Measurements from ENCODE around the gene HOXC12. TPM values are rescaled to one million over a fixed set of nuclear protein-coding genes. Genes with fewer than 3 reads are reported as not detected.
A peak's percentile ranks its signal among the peaks of the same experiment; 100 is the strongest.

Gene HOXC12
- total RNA-seq, 1 donor from 2014 or later, result not detected

DNA sequence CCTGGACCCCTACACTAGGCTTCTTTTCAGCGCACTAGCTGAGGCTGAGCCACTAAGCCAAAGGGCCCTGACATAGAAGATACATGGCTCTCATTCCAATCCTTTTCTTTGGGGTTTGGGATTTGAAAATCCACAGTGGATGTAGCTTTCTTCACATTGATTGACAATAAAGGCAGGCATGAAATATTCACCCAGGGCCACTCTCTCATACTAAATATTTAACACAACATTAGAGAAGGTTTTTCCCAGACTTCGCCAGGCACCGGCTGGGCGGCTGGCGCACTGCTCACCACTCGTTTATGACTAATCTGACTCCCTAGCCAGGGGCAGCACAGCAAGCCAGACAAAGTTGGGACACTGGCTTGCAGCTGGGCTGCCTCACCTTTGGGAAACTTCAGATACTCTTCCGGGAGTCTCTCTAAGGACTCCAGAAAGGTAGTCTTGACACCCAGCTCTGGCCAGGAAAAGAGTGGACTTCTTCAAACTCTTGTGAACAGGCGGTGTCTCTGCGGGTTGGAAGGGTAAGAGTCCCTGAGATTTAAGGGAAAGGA is 17.5 kb downstream of the HOXC12 start:
- FAIRE-seq, result no peak

DNA sequence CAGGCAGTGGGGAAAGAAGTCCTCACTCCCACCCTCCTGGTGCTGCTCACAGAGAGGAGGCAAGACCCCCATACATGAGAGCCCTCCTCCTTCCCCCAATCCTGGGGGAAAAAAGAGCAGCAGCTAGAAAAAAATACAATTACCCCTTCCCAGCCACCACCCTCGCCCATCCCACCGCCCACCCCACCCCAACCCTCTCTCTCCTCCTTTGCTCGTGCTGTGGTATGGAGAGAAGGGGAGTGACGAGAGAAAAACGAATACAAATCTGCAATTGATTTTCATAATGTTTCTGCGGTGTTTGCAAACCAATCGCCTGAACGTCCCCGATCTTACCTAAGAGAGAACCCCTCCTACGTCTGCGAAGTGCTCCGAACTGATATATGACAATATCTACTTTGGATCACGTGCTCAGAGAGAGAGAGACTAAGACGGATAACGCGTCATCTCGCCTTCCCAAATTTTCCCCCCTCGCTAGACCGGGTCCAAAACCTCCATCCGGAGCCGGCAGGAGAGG is 18.1 kb downstream of the HOXC12 start, which contains the start of gene HOXC11:
HOXC11 (plus strand) TSS at position 405 of the 514 bp plus-strand sequence. CDS start 116 bp downstream, outside the sequence.
- H3K27me3 ChIP-seq (ENCODE audit: insufficient read depth, low read length), result peaks cover 96% of the 10 kb centered on the region
- Mint-ChIP-seq H3K36me3 (ENCODE audit: low read depth, unreplicated experiment) (no peaks in the 10 kb centered on the region), H3K27ac (ENCODE audit: unreplicated experiment) (peak within 1 kb of the TSS; percentile 55), H3K27me3 (ENCODE audit: low read depth, unreplicated experiment) (peaks cover 86% of the 10 kb centered on the region), H3K4me3 (ENCODE audit: unreplicated experiment) (no peak within 1 kb of the TSS), H3K4me1 (ENCODE audit: low read depth, unreplicated experiment) (no peaks in the 10 kb centered on the region), H3K9me3 (ENCODE audit: unreplicated experiment) (peaks cover 27% of the 10 kb centered on the region)
- H3K36me3 ChIP-seq (ENCODE audit: insufficient read depth, low read length), result no peaks in the 10 kb centered on the region
- no peak within 1 kb of the TSS for H3K4me3 ChIP-seq (ENCODE audit: insufficient read depth, low read depth, low read length)
- H3K27ac ChIP-seq (ENCODE audit: low read depth, low read length), result no peak within 1 kb of the TSS
- H3K9me3 ChIP-seq (ENCODE audit: insufficient read depth, low read depth, low read length), result peaks cover 5% of the 10 kb centered on the region
- no peak for DNase-seq (ENCODE audit: low read depth)
- H3K9ac ChIP-seq (ENCODE audit: low read length), result no peak within 1 kb of the TSS
- no peak within 1 kb of the TSS for H2AFZ ChIP-seq (ENCODE audit: low read depth, low read length)
- peak; percentile 9 for TF ChIP-seq EZH2 (IDR thresholded peaks at IDR 0.05; ENCODE audit: insufficient read depth, low read length)
- no peak for TF ChIP-seq CTCF (IDR thresholded peaks at IDR 0.05; ENCODE audit: insufficient read depth, low read depth, low read length)
- no peak for FAIRE-seq
- H3K79me2 ChIP-seq (ENCODE audit: insufficient read depth, low read length), result no peaks in the 10 kb centered on the region
- H3K4me1 ChIP-seq (ENCODE audit: insufficient read depth, low read length), result no peaks in the 10 kb centered on the region
- H3K4me2 ChIP-seq (ENCODE audit: low read length), result no peak within 1 kb of the TSS
- no peaks in the 10 kb centered on the region for H4K20me1 ChIP-seq (ENCODE audit: insufficient read depth, low read length)

More for the DNA sequence above, 17.5 kb downstream of the HOXC12 start:
- no peak overlapping the region for H3K4me3 ChIP-seq (ENCODE audit: insufficient read depth, low read depth, low read length)
- Mint-ChIP-seq H3K4me3 (ENCODE audit: unreplicated experiment) (no peak overlapping the region), H3K27me3 (ENCODE audit: low read depth, unreplicated experiment) (peaks cover 86% of the 10 kb centered on the region), H3K9me3 (ENCODE audit: unreplicated experiment) (peaks cover 29% of the 10 kb centered on the region), H3K4me1 (ENCODE audit: low read depth, unreplicated experiment) (no peaks in the 10 kb centered on the region), H3K36me3 (ENCODE audit: low read depth, unreplicated experiment) (no peaks in the 10 kb centered on the region), H3K27ac (ENCODE audit: unreplicated experiment) (no peak overlapping the region)
- H3K27ac ChIP-seq (ENCODE audit: low read depth, low read length), result no peak overlapping the region
- H3K36me3 ChIP-seq (ENCODE audit: insufficient read depth, low read length), result no peaks in the 10 kb centered on the region
- no peak overlapping the region for H3K9ac ChIP-seq (ENCODE audit: low read length)
- no peaks in the 10 kb centered on the region for H3K4me1 ChIP-seq (ENCODE audit: insufficient read depth, low read length)
- H3K79me2 ChIP-seq (ENCODE audit: insufficient read depth, low read length), result no peaks in the 10 kb centered on the region
- H3K27me3 ChIP-seq (ENCODE audit: insufficient read depth, low read length), result peaks cover 96% of the 10 kb centered on the region
- H3K4me2 ChIP-seq (ENCODE audit: low read length), result no peak overlapping the region
- TF ChIP-seq CTCF (IDR thresholded peaks at IDR 0.05; ENCODE audit: insufficient read depth, low read depth, low read length) (no peak), EZH2 (IDR thresholded peaks at IDR 0.05; ENCODE audit: insufficient read depth, low read length) (peak; percentile 55)
- DNase-seq (ENCODE audit: low read depth), result no peak
- H2AFZ ChIP-seq (ENCODE audit: low read depth, low read length), result no peak overlapping the region
- H4K20me1 ChIP-seq (ENCODE audit: insufficient read depth, low read length), result no peaks in the 10 kb centered on the region
- peaks cover 5% of the 10 kb centered on the region for H3K9me3 ChIP-seq (ENCODE audit: insufficient read depth, low read depth, low read length)

Data from astrocyte (in vitro differentiated cells and primary cell).